Pancreas (tissue), 10 donors: ENCODE measurements around the gene LMTK2. TPM values are rescaled to one million over a fixed set of nuclear protein-coding genes. Genes with fewer than 3 reads are reported as not detected.

Experiments used
- ATAC-seq, 4 donors: fragments of 200-7000 bp; cut with Tn5 transposase; one replicate each; pipeline versions ENCODE4 v1.8.0 to v1.9.1; 2020; ENCODE audit warnings: mild to moderate bottlenecking in 4 of 4, moderate library complexity in 4 of 4
- DNase-seq, 6 donors: peaks; one replicate each; pipeline ENCODE4 v3.0.0-alpha.2; 2020
- FAIRE-seq: peaks from 2 replicates; lab custom pipeline; 2012; peaks lifted over from hg19 to GRCh38; lab: Jason Lieb, UNC
- H3K27ac ChIP-seq, 4 donors: fragments of 200-600 bp; sonication (generic); 1 replicate in 3 of 4; 2 replicates in 1 of 4; pipeline versions ENCODE4 v1.5.0 to v1.8.0; 2020
- H3K27me3 ChIP-seq, 4 donors: fragments of 200-600 bp; one replicate each; pipeline ENCODE4 v1.8.0; 2021
- H3K36me3 ChIP-seq, 3 donors: fragments of 200-600 bp; sonication (generic) in 1 of 3; one replicate each; pipeline versions ENCODE4 v1.5.0 to v1.8.0; 2020 to 2021
- H3K4me1 ChIP-seq, 3 donors: fragments of 200-600 bp; one replicate each; pipeline ENCODE4 v1.8.0; 2021
- H3K4me3 ChIP-seq, 4 donors: fragments of 200-600 bp; sonication (generic) in 2 of 4; one replicate each; pipeline versions ENCODE4 v1.5.0 to v1.8.0; 2020 to 2021
- H3K9me3 ChIP-seq, 4 donors: fragments of 200-600 bp; one replicate each; pipeline ENCODE4 v1.8.0; 2021
- WGBS, 2 donors: extraction: QIAGEN DNeasy Blood & Tissue Kit; methylation state at CpG; one replicate each; pipeline ENCODE4 v1.1.7; 2013; 5-methylcytosine and 5-hydroxymethylcytosine counted together
- intact Hi-C, 3 donors: fragments of 100-400 bp; cut with DNase I; formaldehyde crosslinking; loops; one replicate each; pipeline versions ENCODE4 v1.11.1 to v1.14.2; 2022
- polyA plus RNA-seq, 2 donors: library from polyadenylated mRNA; stranded (reverse); fragments of 200-250 nt; gene quantifications; one replicate each; pipeline ENCODE4 v1.2.3, GENCODE V29; 2013
- total RNA-seq, 6 donors: library from RNA; stranded (reverse); fragmentation: NEBNext Ultra II Directional in 4 of 6; extraction: Animal tissue kit (Norgen Biotek cat#: 25700) in 4 of 6; gene quantifications; one replicate each; pipeline versions ENCODE4 v1.2.1 to v1.2.4, GENCODE V29; 2021 to 2023
- TF ChIP-seq, protein P1 (sequence below), 4 donors: fragments of 200-600 bp; sonication (generic) in 3 of 4; IDR thresholded peaks; one replicate each; pipeline versions ENCODE4 v1.5.0 to v1.8.0; 2021; ENCODE audit warnings: antibody characterized with exemption in 4 of 4
- donor health status: healthy with polysubstance abuse.
- donor health status: DM: no; HTN: no; CAD: no; lungs with moderate emphysema.
- donor health status: DM: no; HTN: no; CAD: no.
- donor health status: control.
- donor health status: control.
- donor health status: Bipolar disorder and iron deficiency.
- donor health status: DM: yes; HTN: yes; CAD: no.
- donor health status: DM: no; HTN: no; CAD: no.
- donor health status: DM: no; HTN: no; CAD: no.
- donor health status: DM: yes; HTN: yes; CAD: no.

Gene LMTK2
- total and polyA plus RNA-seq, 8 donors = 5.9 to 20.0 (median 16.5) TPM

DNA sequence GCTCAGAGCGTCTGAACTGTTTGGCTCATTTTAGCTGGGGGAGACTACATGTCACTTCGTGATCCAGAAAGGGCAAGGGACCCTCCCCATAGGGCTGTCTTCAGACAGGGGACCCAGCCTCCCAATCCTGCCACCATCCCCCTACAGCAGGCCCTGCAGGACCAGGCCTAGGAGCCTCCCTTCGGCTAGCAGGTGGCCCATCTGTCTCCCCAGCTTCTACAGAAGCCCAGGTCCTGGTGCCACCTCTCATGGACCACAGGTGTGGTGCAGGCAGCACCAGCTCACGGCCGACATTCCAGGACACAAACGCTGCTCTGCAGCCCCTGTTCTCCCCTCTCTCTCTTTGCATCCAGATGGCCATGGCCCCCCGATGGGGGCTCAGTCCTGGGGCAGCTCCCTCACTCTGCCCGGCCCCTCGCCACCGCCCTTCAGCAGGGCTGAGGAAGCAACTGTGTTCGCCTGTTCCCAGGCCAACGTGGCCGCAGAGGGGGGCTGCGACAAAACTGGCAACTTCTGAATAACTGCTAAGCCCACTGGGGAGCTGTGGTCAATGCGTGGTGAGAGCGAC, 135.1 kb downstream of the LMTK2 start:
- WGBS, 2 donors = 78 to 82% methylated on average over 16 of the region's 16 CpGs
- DNase-seq (no peak), ATAC-seq (no peak), FAIRE-seq (no peak)
- no peaks in the 10 kb centered on the region for H3K9me3 ChIP-seq
- no peaks in the 10 kb centered on the region for H3K4me1 ChIP-seq
- no peaks in the 10 kb centered on the region for H3K27me3 ChIP-seq
- intact Hi-C loops = no loop called here
- TF ChIP-seq, protein P1, sequence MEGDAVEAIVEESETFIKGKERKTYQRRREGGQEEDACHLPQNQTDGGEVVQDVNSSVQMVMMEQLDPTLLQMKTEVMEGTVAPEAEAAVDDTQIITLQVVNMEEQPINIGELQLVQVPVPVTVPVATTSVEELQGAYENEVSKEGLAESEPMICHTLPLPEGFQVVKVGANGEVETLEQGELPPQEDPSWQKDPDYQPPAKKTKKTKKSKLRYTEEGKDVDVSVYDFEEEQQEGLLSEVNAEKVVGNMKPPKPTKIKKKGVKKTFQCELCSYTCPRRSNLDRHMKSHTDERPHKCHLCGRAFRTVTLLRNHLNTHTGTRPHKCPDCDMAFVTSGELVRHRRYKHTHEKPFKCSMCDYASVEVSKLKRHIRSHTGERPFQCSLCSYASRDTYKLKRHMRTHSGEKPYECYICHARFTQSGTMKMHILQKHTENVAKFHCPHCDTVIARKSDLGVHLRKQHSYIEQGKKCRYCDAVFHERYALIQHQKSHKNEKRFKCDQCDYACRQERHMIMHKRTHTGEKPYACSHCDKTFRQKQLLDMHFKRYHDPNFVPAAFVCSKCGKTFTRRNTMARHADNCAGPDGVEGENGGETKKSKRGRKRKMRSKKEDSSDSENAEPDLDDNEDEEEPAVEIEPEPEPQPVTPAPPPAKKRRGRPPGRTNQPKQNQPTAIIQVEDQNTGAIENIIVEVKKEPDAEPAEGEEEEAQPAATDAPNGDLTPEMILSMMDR (IDR thresholded peaks at IDR 0.05) = no peak
- H3K36me3 ChIP-seq = no peaks in the 10 kb centered on the region
- H3K27ac ChIP-seq = no peak overlapping the region
- H3K4me3 ChIP-seq = no peak overlapping the region

DNA sequence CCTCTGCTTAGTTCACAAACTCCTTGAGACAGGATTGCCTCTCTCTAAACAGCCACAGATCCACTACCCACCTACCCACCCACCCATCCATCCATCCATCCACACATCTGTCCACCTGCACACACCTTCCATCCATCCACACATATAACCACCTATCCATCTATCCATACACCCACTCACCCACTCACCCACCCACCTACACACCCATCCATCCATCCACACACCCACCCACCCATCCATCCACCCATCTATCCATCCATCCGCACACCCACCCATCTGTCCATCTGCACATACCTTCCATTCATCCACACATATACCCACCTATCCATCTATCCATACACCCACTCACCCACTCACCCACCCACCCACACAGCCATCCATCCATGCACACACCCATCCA, 135.7 kb downstream of the LMTK2 start:
- DNase-seq = no peak
- Histone ChIP-seq H3K9me3 (no peaks in the 10 kb centered on the region), H3K4me1 (no peaks in the 10 kb centered on the region), H3K27ac (no peak overlapping the region), H3K4me3 (no peak overlapping the region), H3K36me3 (no peaks in the 10 kb centered on the region), H3K27me3 (no peaks in the 10 kb centered on the region)
- no peak for FAIRE-seq
- WGBS, 2 donors = 96 to 100% methylated on average over 1 of the region's 1 CpG
- TF ChIP-seq, protein P1 (IDR thresholded peaks at IDR 0.05) = no peak
- ATAC-seq = no peak
- intact Hi-C loops = no loop called here

DNA sequence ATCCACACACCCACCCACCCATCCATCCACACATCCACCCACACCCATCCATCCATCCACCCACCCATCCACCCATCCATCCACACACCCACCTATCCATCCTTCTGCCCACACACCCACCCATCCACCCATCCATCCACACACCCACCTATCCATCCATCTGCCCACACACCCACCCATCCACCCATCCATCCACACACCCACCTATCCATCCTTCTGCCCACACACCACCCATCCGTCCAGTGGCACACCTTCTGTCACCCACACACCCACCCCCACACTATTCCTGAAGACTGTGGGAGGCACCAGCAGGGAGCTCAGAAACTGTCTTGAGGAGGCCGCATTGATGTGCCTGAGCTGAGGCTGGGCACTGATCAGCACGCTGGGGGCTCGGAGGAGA, 136.3 kb downstream of the LMTK2 start:
- Histone ChIP-seq H3K4me3 (no peak overlapping the region), H3K4me1 (no peaks in the 10 kb centered on the region), H3K27ac (no peak overlapping the region), H3K36me3 (no peaks in the 10 kb centered on the region), H3K27me3 (no peaks in the 10 kb centered on the region), H3K9me3 (no peaks in the 10 kb centered on the region)
- ATAC-seq (no peak), FAIRE-seq (no peak), DNase-seq (no peak)
- intact Hi-C loops = no loop called here
- TF ChIP-seq, protein P1 (IDR thresholded peaks at IDR 0.05) = no peak
- 83 to 84% methylated on average over 4 of the region's 4 CpGs for WGBS, 2 donors

DNA sequence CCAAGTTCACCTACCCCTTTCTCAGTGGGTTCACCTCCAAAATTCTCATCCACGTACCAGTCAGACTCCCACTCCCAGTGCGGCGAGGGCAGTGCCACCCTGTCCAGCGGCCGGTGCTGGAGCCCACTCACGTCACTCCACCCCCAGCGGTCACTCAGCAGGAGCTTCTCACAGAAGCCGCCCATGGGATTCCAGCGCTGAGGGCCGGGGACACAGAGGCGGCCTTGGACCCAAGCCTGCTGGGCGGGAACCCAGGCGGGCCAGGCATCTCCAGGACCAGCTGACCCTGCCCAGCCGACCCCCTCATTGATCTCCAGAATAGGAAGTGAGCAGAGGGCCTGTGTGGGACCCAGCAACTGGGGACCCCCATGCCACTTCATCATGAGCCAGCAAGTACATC, 138.2 kb downstream of the LMTK2 start:
- no peak for FAIRE-seq
- H3K36me3 ChIP-seq = no peaks in the 10 kb centered on the region
- 84 to 90% methylated on average over 14 of the region's 14 CpGs for WGBS, 2 donors
- no peak overlapping the region for H3K27ac ChIP-seq
- intact Hi-C loops = no loop called here
- H3K4me3 ChIP-seq = no peak overlapping the region
- no peak for ATAC-seq
- TF ChIP-seq, protein P1 (IDR thresholded peaks at IDR 0.05) = no peak
- H3K4me1 ChIP-seq = peaks cover 0 to under 1% (median 0%) of the 10 kb centered on the region in 3 donors
- DNase-seq = peak in 3 of 6 donors; percentile 54 to 86 (median 56)
- H3K27me3 ChIP-seq = no peaks in the 10 kb centered on the region
- no peaks in the 10 kb centered on the region for H3K9me3 ChIP-seq

DNA sequence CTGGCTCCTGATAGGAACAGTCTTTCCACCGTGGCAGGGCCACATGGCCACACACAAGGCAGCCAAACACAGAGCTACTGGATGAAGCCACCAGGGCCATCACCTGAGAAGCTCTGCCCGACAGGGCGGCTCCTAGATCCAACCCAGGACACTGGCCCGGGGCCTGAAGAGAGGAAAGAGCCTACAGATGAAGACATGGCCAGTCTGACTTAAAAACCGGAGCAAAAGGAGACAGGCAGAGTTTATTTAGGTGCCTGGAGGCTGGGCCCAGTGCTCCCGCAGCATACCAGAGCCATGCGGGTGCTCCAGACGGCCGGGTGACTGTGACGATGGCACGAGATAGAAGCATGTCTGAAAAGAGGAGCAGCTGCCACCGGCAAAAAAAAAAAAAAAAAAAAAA, 141.5 kb downstream of the LMTK2 start:
- Histone ChIP-seq H3K36me3 (no peaks in the 10 kb centered on the region), H3K27me3 (no peaks in the 10 kb centered on the region), H3K4me3 (no peak overlapping the region), H3K27ac (no peak overlapping the region), H3K4me1 (peaks cover 0 to 17% (median 9%) of the 10 kb centered on the region in 3 donors), H3K9me3 (no peaks in the 10 kb centered on the region)
- ATAC-seq = no peak
- TF ChIP-seq, protein P1 (IDR thresholded peaks at IDR 0.05) = no peak
- peak in 1 of 6 donors; percentile 12 for DNase-seq
- 90 to 91% methylated on average over 11 to 12 of the region's 12 CpGs for WGBS, 2 donors
- intact Hi-C loops = no loop called here
- no peak for FAIRE-seq
